Measurements from ENCODE around the gene CIRBP. TPM values are rescaled to one million over a fixed set of nuclear protein-coding genes. Genes with fewer than 3 reads are reported as not detected.

CIRBP gene
- total and polyA plus RNA-seq, 12 donors = 180 to 356 (median 280) TPM

- intact Hi-C loops (cut with DNase I) = loop anchor here in 1 of 10 donors (10.0 kb wide), 1 partner anchor 211 kb away; the partner anchor contains the start of gene PLK5
- no peaks in the 10 kb centered on the region for H3K36me3 ChIP-seq
- no peak overlapping the region for H3K4me3 ChIP-seq
- DNase-seq (no peak), ATAC-seq (no peak)
- peaks cover 0 to 84% (median 64%) of the 10 kb centered on the region in 7 donors for H3K27me3 ChIP-seq
- no peaks in the 10 kb centered on the region for H3K9me3 ChIP-seq
- 69 to 75% methylated on average over 32 of the region's 32 CpGs for WGBS, 2 donors
- peaks cover 0 to 9% (median 5%) of the 10 kb centered on the region in 9 donors for H3K4me1 ChIP-seq
- TF ChIP-seq, protein P1, sequence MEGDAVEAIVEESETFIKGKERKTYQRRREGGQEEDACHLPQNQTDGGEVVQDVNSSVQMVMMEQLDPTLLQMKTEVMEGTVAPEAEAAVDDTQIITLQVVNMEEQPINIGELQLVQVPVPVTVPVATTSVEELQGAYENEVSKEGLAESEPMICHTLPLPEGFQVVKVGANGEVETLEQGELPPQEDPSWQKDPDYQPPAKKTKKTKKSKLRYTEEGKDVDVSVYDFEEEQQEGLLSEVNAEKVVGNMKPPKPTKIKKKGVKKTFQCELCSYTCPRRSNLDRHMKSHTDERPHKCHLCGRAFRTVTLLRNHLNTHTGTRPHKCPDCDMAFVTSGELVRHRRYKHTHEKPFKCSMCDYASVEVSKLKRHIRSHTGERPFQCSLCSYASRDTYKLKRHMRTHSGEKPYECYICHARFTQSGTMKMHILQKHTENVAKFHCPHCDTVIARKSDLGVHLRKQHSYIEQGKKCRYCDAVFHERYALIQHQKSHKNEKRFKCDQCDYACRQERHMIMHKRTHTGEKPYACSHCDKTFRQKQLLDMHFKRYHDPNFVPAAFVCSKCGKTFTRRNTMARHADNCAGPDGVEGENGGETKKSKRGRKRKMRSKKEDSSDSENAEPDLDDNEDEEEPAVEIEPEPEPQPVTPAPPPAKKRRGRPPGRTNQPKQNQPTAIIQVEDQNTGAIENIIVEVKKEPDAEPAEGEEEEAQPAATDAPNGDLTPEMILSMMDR (IDR thresholded peaks at IDR 0.05) = no peak
- H3K27ac ChIP-seq = no peak overlapping the region
Measured at GRCh38 chr19:1313695-1314613, 44.8 kb downstream of the CIRBP start.

DNA sequence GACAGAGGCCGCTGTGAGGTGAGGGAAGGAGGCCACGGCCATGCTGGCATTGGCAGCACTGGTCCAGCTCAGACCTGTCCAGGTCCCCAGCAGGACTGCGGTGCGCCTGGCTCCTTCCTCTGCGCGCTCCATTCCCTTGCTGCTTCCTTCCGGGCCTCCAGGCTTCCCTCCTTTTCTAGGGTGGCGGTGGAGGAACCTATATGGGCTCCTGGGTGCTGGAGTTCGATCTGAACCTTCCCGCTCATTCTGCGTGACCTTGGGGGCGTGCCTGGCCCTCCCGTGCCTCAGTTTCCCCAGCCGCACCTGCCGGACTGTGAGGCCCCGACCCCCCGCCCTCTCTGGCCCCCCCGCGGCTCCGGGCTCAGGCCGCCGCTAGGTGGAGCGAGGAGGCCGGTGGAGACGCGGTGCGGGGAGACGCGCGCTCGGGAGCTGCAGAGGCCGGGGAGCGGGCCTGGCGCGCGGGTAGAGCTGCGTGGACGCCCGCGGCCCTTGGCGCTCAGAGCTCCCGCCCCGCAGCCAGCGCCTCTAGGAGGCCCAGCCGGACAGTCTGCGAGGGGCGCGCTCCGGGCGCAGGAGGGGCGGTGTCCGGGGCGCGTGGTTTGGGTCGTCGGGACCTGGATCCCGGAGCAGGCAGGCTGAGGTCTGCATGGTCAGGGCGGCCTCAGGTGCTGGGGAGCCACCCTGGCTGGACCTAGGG, 46.5 kb downstream of the CIRBP start:
- intact Hi-C loops (cut with DNase I) = loop anchor here in 1 of 10 donors (10.0 kb wide), 1 partner anchor 209 kb away; the partner anchor contains the start of gene PLK5
- Histone ChIP-seq H3K27ac (no peak overlapping the region), H3K9me3 (no peaks in the 10 kb centered on the region), H3K4me1 (peaks cover 0 to 9% (median 5%) of the 10 kb centered on the region in 9 donors), H3K36me3 (no peaks in the 10 kb centered on the region), H3K4me3 (peak overlapping the region in 6 of 10 donors; percentile 17 to 45 (median 30)), H3K27me3 (peaks cover 0 to 85% (median 65%) of the 10 kb centered on the region in 7 donors)
- DNase-seq = peak; percentile 26 to 59
- peak; percentile 66 to 86 (median 78) for ATAC-seq
- TF ChIP-seq, protein P1 (IDR thresholded peaks at IDR 0.05) = peak; percentile 35 to 82 (median 69)
- WGBS, 2 donors = 10 to 14% methylated on average over 44 to 58 of the region's 58 CpGs

GRCh38 chr19:1316466-1316865, 47.3 kb downstream of the CIRBP start:
- no peak overlapping the region for H3K4me3 ChIP-seq
- H3K27me3 ChIP-seq = peaks cover 0 to 81% (median 64%) of the 10 kb centered on the region in 7 donors
- no peaks in the 10 kb centered on the region for H3K36me3 ChIP-seq
- H3K4me1 ChIP-seq = peaks cover 0 to 9% (median 5%) of the 10 kb centered on the region in 9 donors
- no peaks in the 10 kb centered on the region for H3K9me3 ChIP-seq
- ATAC-seq = no peak
- WGBS, 2 donors = 73 to 79% methylated on average over 13 of the region's 13 CpGs
- intact Hi-C loops (cut with DNase I) = loop anchor here in 1 of 10 donors (10.0 kb wide), 1 partner anchor 208 kb away; the partner anchor contains the start of gene PLK5
- DNase-seq = no peak
- TF ChIP-seq, protein P1 (IDR thresholded peaks at IDR 0.05) = no peak
- no peak overlapping the region for H3K27ac ChIP-seq
